ENCODE data around the gene MIOS.

GRCh38 chr7:7642081-7642480, 75.4 kb downstream of the MIOS start:
- TF ChIP-seq CTCF (conservative IDR thresholded peaks at IDR 0.05; ENCODE audit: low read length) (no peak), EZH2phosphoT487 (IDR thresholded peaks at IDR 0.05; ENCODE audit: borderline replicate concordance) (no peak)
